ENCODE data around the gene MAP3K20. TPM values are rescaled to one million over a fixed set of nuclear protein-coding genes. Genes with fewer than 3 reads are reported as not detected.
A peak's percentile ranks its signal among the peaks of the same experiment; 100 is the strongest.
"Not testable (repeated sequence)": the region's sequence is repeated elsewhere in the genome, so short reads cannot be mapped to it uniquely, and the experiment has no call there.

MAP3K20 gene
- total RNA-seq, 4 donors from 2014 or later: 24.1 to 34.5 (median 25.6) TPM

GRCh38 chr2:173160618-173161017 is 85.0 kb downstream of the MAP3K20 start:
- intact Hi-C loops (cut with DNase I): no loop called here
- Histone ChIP-seq H3K27ac (peak overlapping the region in 1 of 3 donors; percentile 47), H3K27me3 (no peaks in the 10 kb centered on the region), H3K4me1 (peaks cover 3 to 20% of the 10 kb centered on the region in 2 donors), H3K4me3 (replicated peaks in 1 of 3) (no peak overlapping the region), H3K36me3 (no peaks in the 10 kb centered on the region), H3K9me3 (no peaks in the 10 kb centered on the region)
- DNase-seq: no peak
- TF ChIP-seq, protein P1, sequence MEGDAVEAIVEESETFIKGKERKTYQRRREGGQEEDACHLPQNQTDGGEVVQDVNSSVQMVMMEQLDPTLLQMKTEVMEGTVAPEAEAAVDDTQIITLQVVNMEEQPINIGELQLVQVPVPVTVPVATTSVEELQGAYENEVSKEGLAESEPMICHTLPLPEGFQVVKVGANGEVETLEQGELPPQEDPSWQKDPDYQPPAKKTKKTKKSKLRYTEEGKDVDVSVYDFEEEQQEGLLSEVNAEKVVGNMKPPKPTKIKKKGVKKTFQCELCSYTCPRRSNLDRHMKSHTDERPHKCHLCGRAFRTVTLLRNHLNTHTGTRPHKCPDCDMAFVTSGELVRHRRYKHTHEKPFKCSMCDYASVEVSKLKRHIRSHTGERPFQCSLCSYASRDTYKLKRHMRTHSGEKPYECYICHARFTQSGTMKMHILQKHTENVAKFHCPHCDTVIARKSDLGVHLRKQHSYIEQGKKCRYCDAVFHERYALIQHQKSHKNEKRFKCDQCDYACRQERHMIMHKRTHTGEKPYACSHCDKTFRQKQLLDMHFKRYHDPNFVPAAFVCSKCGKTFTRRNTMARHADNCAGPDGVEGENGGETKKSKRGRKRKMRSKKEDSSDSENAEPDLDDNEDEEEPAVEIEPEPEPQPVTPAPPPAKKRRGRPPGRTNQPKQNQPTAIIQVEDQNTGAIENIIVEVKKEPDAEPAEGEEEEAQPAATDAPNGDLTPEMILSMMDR (IDR thresholded peaks at IDR 0.05): no peak
- no peak for TF ChIP-seq POLR2A (IDR thresholded peaks at IDR 0.05)
- 93 to 94% methylated on average over 4 of the region's 4 CpGs for WGBS, 2 donors

DNA sequence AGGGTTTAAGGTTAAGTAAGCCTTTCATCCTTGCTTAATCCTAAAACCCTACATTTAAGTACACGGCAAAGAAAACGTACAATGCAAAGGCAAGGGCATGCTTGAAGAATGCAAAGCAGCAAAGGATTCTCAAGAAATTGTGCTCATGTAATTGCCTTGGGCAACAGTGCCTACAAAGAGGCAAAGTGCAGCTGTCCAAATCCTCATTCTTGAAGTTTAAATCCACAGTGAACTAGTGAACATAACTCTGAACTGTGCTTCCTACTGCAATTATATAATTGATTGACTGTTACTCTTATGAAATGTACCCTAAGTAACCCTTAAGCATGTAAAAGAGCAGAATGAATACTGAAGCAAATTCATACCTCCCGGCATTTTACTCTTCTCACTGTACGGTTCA is 85.4 kb downstream of the MAP3K20 start:
- peaks cover 6 to 20% of the 10 kb centered on the region in 2 donors for H3K4me1 ChIP-seq
- DNase-seq: no peak
- intact Hi-C loops (cut with DNase I): no loop called here
- no peaks in the 10 kb centered on the region for H3K27me3 ChIP-seq
- 91 to 94% methylated on average over 4 of the region's 4 CpGs for WGBS, 2 donors
- H3K36me3 ChIP-seq: no peaks in the 10 kb centered on the region
- H3K9me3 ChIP-seq: no peaks in the 10 kb centered on the region
- TF ChIP-seq, protein P1 (IDR thresholded peaks at IDR 0.05): no peak
- TF ChIP-seq POLR2A (IDR thresholded peaks at IDR 0.05): no peak
- no peak overlapping the region for H3K27ac ChIP-seq
- H3K4me3 ChIP-seq (replicated peaks in 1 of 3): no peak overlapping the region

GRCh38 chr2:173161507-173161906 is 85.9 kb downstream of the MAP3K20 start:
- intact Hi-C loops (cut with DNase I): no loop called here
- 94 to 96% methylated on average over 6 of the region's 6 CpGs for WGBS, 2 donors

DNA sequence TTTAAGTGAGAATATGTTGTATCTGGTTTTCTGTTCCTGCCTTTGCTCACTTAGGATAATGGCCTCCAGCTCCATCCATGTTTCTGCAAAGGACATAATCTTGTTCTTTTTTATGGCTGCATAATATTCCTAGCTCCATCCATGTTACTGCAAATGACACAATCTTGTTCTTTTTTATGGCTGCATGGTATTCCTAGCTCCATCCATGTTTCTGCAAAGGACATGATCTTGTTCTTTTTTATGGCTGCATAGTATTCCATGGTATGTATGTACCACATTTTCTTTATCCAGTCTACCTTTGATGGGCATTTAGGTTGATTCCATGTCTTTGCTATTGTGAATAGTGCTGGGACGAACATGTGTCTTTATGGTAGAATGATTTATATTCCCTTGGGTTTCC is 87.7 kb downstream of the MAP3K20 start:
- H3K27ac ChIP-seq; H3K4me3 ChIP-seq (replicated peaks in 1 of 3); H3K36me3 ChIP-seq; DNase-seq; intact Hi-C loops (cut with DNase I); H3K27me3 ChIP-seq; H3K9me3 ChIP-seq: not testable (repeated sequence)
- peaks cover 6 to 20% of the 10 kb centered on the region in 2 donors for H3K4me1 ChIP-seq
- WGBS, 2 donors: 98% methylated on average over 1 of the region's 1 CpG

More at GRCh38 chr2:173161507-173161906, 85.9 kb downstream of the MAP3K20 start:
- Histone ChIP-seq H3K27me3 (no peaks in the 10 kb centered on the region), H3K4me1 (peaks cover 6 to 20% of the 10 kb centered on the region in 2 donors), H3K4me3 (replicated peaks in 1 of 3) (no peak overlapping the region), H3K27ac (no peak overlapping the region), H3K36me3 (no peaks in the 10 kb centered on the region), H3K9me3 (no peaks in the 10 kb centered on the region)
- no peak for DNase-seq
- TF ChIP-seq, protein P1 (IDR thresholded peaks at IDR 0.05): no peak
- no peak for TF ChIP-seq POLR2A (IDR thresholded peaks at IDR 0.05)

- Histone ChIP-seq H3K4me3 (replicated peaks in 1 of 3) (no peak overlapping the region), H3K27me3 (no peaks in the 10 kb centered on the region), H3K36me3 (no peaks in the 10 kb centered on the region), H3K27ac (no peak overlapping the region), H3K4me1 (peaks cover 6 to 18% of the 10 kb centered on the region in 2 donors), H3K9me3 (no peaks in the 10 kb centered on the region)
- DNase-seq: no peak
- TF ChIP-seq POLR2A (IDR thresholded peaks at IDR 0.05): no peak
- TF ChIP-seq, protein P1 (IDR thresholded peaks at IDR 0.05): no peak
- 25 to 35% methylated on average over 1 of the region's 1 CpG for WGBS, 2 donors
- intact Hi-C loops (cut with DNase I): no loop called here
Observed at GRCh38 chr2:173164396-173164795, 88.8 kb downstream of the MAP3K20 start.

Measured in thyroid gland (tissue), 4 donors.